ENCODE data around the gene DOCK2.

DOCK2 gene

GRCh38 chr5:169980418-169981053, 343.5 kb downstream of the DOCK2 start, which contains the start of gene INSYN2B:
Gene INSYN2B (minus strand): TSS chr5:169980495. CDS start chr5:169883898, 96,597 bp downstream.
- peak; percentile 75 for TF ChIP-seq CTCF (IDR thresholded peaks at IDR 0.05; ENCODE audit: low read depth, low read length, missing control alignments)
- peak within 1 kb of the TSS; percentile 48 for H3K4me3 ChIP-seq (replicated peaks; ENCODE audit: low read depth, low read length)
- DNase-seq (ENCODE audit: extremely low read depth, low read depth) = peak; percentile 84

GRCh38 chr5:169988206-169988605, 351.1 kb downstream of the DOCK2 start:
- no peak for TF ChIP-seq CTCF (IDR thresholded peaks at IDR 0.05; ENCODE audit: low read depth, low read length, missing control alignments)
- DNase-seq (ENCODE audit: extremely low read depth, low read depth) = no peak

GRCh38 chr5:169988947-169989346, 351.9 kb downstream of the DOCK2 start:
- no peak for DNase-seq (ENCODE audit: extremely low read depth, low read depth)
- H3K4me3 ChIP-seq (replicated peaks; ENCODE audit: low read depth, low read length) = no peak overlapping the region
- TF ChIP-seq CTCF (IDR thresholded peaks at IDR 0.05; ENCODE audit: low read depth, low read length, missing control alignments) = no peak

More at GRCh38 chr5:169988206-169988605, 351.1 kb downstream of the DOCK2 start:
- no peak overlapping the region for H3K4me3 ChIP-seq (replicated peaks; ENCODE audit: low read depth, low read length)

DNA sequence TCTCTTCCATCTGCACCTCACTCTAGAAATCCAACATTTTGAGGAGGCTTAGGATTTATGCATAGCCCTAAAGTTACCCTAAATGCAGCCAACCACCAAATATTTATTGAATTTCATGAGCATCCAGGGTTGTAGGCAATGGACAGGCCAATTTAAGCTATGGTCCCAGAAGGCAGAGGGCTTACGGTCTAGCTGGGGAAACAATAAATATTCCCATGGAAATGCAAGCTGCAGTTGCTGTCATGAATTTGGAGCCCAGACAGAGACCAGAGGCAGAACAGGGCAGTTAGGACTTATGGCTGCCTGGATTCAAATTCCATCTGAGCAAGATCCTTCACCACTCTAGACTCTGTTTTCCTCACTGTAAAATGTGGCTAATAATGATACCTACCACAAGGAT, 352.3 kb downstream of the DOCK2 start:
- H3K4me3 ChIP-seq (replicated peaks; ENCODE audit: low read depth, low read length) = no peak overlapping the region
- DNase-seq (ENCODE audit: extremely low read depth, low read depth) = no peak
- no peak for TF ChIP-seq CTCF (IDR thresholded peaks at IDR 0.05; ENCODE audit: low read depth, low read length, missing control alignments)

- TF ChIP-seq CTCF (IDR thresholded peaks at IDR 0.05; ENCODE audit: low read depth, low read length, missing control alignments) = no peak
- DNase-seq (ENCODE audit: extremely low read depth, low read depth) = no peak
- H3K4me3 ChIP-seq (replicated peaks; ENCODE audit: low read depth, low read length) = no peak overlapping the region
Measured at GRCh38 chr5:169991115-169991869, 354.2 kb downstream of the DOCK2 start.

DNA sequence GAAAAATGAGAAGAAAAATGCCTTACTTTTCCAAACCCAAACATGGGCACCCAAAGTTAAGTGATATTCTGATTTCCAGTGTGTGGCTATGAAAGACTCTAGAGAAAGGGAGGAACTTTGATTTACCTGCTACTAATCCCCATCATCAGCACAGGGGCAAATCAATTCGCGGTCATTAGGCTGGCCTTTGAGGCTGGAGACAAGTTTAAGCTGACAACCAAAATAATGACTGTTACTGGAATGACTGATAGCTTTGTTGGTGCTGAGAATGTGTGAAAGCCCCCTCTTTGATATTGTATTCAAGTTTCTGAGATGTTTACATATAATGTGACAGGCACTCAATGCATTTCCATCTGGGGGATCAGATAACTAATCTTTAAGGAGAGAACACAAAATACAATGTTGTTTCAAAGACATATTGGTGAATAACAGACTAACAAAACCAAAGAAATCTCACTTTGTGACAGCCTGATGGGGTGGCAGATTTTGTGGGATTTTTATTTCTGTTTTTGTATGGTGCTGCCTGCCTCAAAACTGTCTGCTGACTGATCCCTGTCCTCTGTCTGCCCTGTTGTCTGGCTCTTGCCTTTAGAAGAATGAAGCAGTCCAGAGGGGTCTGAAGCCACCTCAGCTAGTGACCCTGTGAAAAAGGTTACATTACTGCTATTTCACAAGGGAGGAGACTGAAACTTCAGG, 355.9 kb downstream of the DOCK2 start:
- no peak overlapping the region for H3K4me3 ChIP-seq (replicated peaks; ENCODE audit: low read depth, low read length)
- no peak for TF ChIP-seq CTCF (IDR thresholded peaks at IDR 0.05; ENCODE audit: low read depth, low read length, missing control alignments)
- DNase-seq (ENCODE audit: extremely low read depth, low read depth) = no peak

Data from HFF-Myc (cell line).